Hepatocyte (in vitro differentiated cells): ENCODE measurements around the gene MAPK8. TPM values are rescaled to one million over a fixed set of nuclear protein-coding genes. Genes with fewer than 3 reads are reported as not detected.

ENCODE experiments used
- DNase-seq: peaks from one replicate; pipeline ENCODE4 v3.0.0-alpha.2; 2016; ENCODE audit warnings: low spot score
- H2AFZ ChIP-seq: fragments of 200-600 bp; sonication (generic); 2 replicates; pipeline ENCODE4 v1.6.0; 2016; ENCODE audit warnings: antibody characterized with exemption, mild to moderate bottlenecking
- H3K27ac ChIP-seq: fragments of 200-600 bp; sonication (generic); 2 replicates; pipeline ENCODE4 v1.5.1; 2016; ENCODE audit warnings: mild to moderate bottlenecking
- H3K27me3 ChIP-seq: fragments of 200-600 bp; sonication (generic); 2 replicates; pipeline ENCODE4 v1.6.1; 2016
- H3K36me3 ChIP-seq: fragments of 200-600 bp; sonication (generic); replicated peaks from 2 replicates; pipeline ENCODE4 v1.5.1; 2016; ENCODE audit warnings: low read depth; ENCODE audit not compliant: insufficient read depth
- H3K4me1 ChIP-seq: fragments of 200-600 bp; sonication (generic); 2 replicates; pipeline ENCODE4 v1.5.1; 2016; ENCODE audit warnings: mild to moderate bottlenecking, moderate library complexity; ENCODE audit not compliant: insufficient read depth
- H3K4me2 ChIP-seq: fragments of 200-600 bp; sonication (generic); 2 replicates; pipeline ENCODE4 v1.6.0; 2016
- H3K4me3 ChIP-seq: fragments of 200-600 bp; sonication (generic); 2 replicates; pipeline ENCODE4 v1.5.1; 2016; ENCODE audit warnings: mild to moderate bottlenecking
- H3K79me2 ChIP-seq: fragments of 200-600 bp; sonication (generic); 2 replicates; pipeline ENCODE4 v1.6.0; 2017; ENCODE audit warnings: mild to moderate bottlenecking
- H3K9me2 ChIP-seq: fragments of 200-600 bp; sonication (generic); replicated peaks from 2 replicates; pipeline ENCODE4 v1.6.0; 2017; ENCODE audit warnings: mild to moderate bottlenecking; ENCODE audit not compliant: insufficient read depth
- H3K9me3 ChIP-seq: fragments of 200-600 bp; sonication (generic); 2 replicates; pipeline ENCODE4 v1.5.1; 2016; ENCODE audit warnings: low read depth, mild to moderate bottlenecking
- H4K20me1 ChIP-seq: fragments of 200-600 bp; sonication (generic); 2 replicates; pipeline ENCODE4 v1.6.0; 2016; ENCODE audit warnings: mild to moderate bottlenecking; ENCODE audit not compliant: insufficient read depth, poor library complexity, severe bottlenecking
- EZH2 ChIP-seq: fragments of 200-600 bp; sonication (generic); IDR thresholded peaks from 2 replicates; pipeline ENCODE4 v1.6.1; 2016; ENCODE audit warnings: antibody characterized with exemption, mild to moderate bottlenecking, borderline replicate concordance
- EZH2phosphoT487 ChIP-seq: fragments of 200-600 bp; sonication (generic); IDR thresholded peaks from one replicate; pipeline ENCODE4 v1.6.1; 2018; ENCODE audit warnings: antibody characterized with exemption, mild to moderate bottlenecking, low read depth, moderate library complexity; ENCODE audit not compliant: unreplicated experiment, severe bottlenecking
- WGBS: methylation state at CpG from one replicate; pipeline ENCODE4 v1.1.6; 2016; ENCODE audit warnings: low lambda C conversion rate; ENCODE audit errors: missing lambda C conversion rate; 5-methylcytosine and 5-hydroxymethylcytosine counted together
- polyA plus RNA-seq: library from polyadenylated mRNA; unstranded; fragments of >200 nt; fragmentation: Nextera tagmentation; extraction: Ambion mirVana; gene quantifications from 2 replicates; pipeline ENCODE4 v1.2.1, GENCODE V29; 2016
- total RNA-seq: library from RNA; depleted of rRNA; stranded (reverse); fragments of >200 nt; gene quantifications from 2 replicates; pipeline ENCODE4 v1.2.3, GENCODE V29; 2014
- TF ChIP-seq, protein P1 (sequence below): fragments of 200-600 bp; sonication (generic); IDR thresholded peaks from 2 replicates; pipeline ENCODE4 v1.5.1; 2016; ENCODE audit warnings: antibody characterized with exemption, mild to moderate bottlenecking; ENCODE audit not compliant: poor library complexity

The MAPK8 gene
- total and polyA plus RNA-seq, 2 experiments from 2014 or later: 20.9 to 73.2 TPM

DNA sequence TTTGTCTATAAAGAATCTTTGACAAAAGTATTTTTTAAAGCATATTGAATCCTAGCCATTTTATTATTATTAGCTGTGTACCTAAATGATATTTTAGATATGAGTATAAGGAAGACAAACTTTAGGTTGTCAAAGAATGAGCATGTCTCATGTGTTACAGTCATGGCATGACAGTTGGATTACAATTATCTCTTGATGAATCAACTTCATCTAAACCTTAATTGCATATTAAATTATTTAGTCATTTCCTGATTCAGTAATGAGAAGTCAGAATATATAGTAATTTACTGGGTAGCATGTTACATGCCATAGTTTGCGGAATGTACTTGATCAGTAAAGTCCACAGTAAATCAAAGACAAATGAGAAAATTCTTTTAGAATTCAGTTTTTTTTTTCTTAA lies 59.2 kb downstream of the MAPK8 start:
- no peak for DNase-seq
- Histone ChIP-seq H3K36me3 (no peaks in the 10 kb centered on the region), H3K4me3 (no peak overlapping the region), H4K20me1 (no peaks in the 10 kb centered on the region), H3K4me1 (peaks cover 14% of the 10 kb centered on the region), H3K9me3 (no peaks in the 10 kb centered on the region), H3K79me2 (peaks cover 56% of the 10 kb centered on the region), H3K27ac (no peak overlapping the region), H3K9me2 (no peaks in the 10 kb centered on the region), H3K4me2 (no peak overlapping the region), H3K27me3 (no peaks in the 10 kb centered on the region), H2AFZ (no peak overlapping the region)
- TF ChIP-seq EZH2phosphoT487 (no peak), EZH2 (no peak)
- TF ChIP-seq, protein P1, sequence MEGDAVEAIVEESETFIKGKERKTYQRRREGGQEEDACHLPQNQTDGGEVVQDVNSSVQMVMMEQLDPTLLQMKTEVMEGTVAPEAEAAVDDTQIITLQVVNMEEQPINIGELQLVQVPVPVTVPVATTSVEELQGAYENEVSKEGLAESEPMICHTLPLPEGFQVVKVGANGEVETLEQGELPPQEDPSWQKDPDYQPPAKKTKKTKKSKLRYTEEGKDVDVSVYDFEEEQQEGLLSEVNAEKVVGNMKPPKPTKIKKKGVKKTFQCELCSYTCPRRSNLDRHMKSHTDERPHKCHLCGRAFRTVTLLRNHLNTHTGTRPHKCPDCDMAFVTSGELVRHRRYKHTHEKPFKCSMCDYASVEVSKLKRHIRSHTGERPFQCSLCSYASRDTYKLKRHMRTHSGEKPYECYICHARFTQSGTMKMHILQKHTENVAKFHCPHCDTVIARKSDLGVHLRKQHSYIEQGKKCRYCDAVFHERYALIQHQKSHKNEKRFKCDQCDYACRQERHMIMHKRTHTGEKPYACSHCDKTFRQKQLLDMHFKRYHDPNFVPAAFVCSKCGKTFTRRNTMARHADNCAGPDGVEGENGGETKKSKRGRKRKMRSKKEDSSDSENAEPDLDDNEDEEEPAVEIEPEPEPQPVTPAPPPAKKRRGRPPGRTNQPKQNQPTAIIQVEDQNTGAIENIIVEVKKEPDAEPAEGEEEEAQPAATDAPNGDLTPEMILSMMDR: no peak
- 100% methylated on average over 1 of the region's 1 CpG for WGBS

DNA sequence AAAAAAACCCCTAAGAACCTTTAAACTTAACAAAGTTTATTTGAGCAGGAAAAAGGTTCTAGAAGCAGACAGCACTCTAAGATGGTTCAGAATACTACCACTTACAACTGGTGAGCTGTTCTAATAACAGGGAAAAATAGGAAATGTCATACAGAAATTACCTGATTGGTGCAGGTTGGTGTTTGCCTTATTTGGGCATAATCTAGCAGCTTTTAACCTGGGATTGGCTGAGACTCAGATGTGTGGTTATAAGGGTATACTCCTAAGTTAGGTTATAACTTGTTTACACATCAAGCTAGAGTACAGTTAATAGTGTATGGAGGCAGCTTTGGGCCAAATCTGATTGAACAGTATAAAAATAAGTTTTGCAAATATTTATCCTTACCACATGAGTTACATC lies 59.8 kb downstream of the MAPK8 start:
- H3K9me2 ChIP-seq: no peaks in the 10 kb centered on the region
- peaks cover 59% of the 10 kb centered on the region for H3K79me2 ChIP-seq
- no peaks in the 10 kb centered on the region for H3K9me3 ChIP-seq
- no peaks in the 10 kb centered on the region for H4K20me1 ChIP-seq
- H2AFZ ChIP-seq: no peak overlapping the region
- no peak overlapping the region for H3K4me3 ChIP-seq
- TF ChIP-seq, protein P1: no peak
- TF ChIP-seq EZH2 (no peak), EZH2phosphoT487 (no peak)
- no peak overlapping the region for H3K4me2 ChIP-seq
- peaks cover 14% of the 10 kb centered on the region for H3K4me1 ChIP-seq
- H3K27ac ChIP-seq: no peak overlapping the region
- no peak for DNase-seq
- no peaks in the 10 kb centered on the region for H3K36me3 ChIP-seq
- H3K27me3 ChIP-seq: no peaks in the 10 kb centered on the region

DNA sequence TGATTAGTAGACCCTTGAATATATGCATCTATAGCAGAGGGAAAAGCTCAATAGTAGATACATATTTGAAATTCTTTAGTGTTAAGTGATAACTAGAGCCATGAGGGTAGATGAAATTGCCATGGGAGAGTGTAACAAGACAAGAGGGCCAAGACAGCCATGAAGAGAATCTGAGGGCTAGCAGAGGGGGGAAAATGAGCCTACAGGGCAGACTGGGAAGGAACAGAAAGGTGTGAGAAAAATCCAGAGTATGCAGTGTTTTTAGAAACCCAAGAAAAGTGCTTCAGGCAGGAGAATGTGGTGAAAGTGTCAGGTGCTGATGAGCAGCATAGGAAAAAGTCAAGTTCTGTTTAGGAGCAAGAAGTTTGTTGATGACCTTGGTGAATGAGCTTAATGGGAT lies 63.0 kb downstream of the MAPK8 start:
- Histone ChIP-seq H3K9me3 (no peaks in the 10 kb centered on the region), H3K4me2 (no peak overlapping the region), H3K79me2 (peaks cover 66% of the 10 kb centered on the region), H3K4me1 (peaks cover 11% of the 10 kb centered on the region), H3K36me3 (no peaks in the 10 kb centered on the region), H3K27ac (no peak overlapping the region), H4K20me1 (no peaks in the 10 kb centered on the region), H3K4me3 (no peak overlapping the region), H2AFZ (no peak overlapping the region), H3K9me2 (no peaks in the 10 kb centered on the region), H3K27me3 (no peaks in the 10 kb centered on the region)
- TF ChIP-seq, protein P1: no peak
- TF ChIP-seq EZH2phosphoT487 (no peak), EZH2 (no peak)
- no peak for DNase-seq
